ENCODE results near the gene CDH23. TPM values are rescaled to one million over a fixed set of nuclear protein-coding genes. Genes with fewer than 3 reads are reported as not detected.

Gene CDH23
- total RNA-seq, 1 experiment from 2014 or later, result 0.34 TPM

DNA sequence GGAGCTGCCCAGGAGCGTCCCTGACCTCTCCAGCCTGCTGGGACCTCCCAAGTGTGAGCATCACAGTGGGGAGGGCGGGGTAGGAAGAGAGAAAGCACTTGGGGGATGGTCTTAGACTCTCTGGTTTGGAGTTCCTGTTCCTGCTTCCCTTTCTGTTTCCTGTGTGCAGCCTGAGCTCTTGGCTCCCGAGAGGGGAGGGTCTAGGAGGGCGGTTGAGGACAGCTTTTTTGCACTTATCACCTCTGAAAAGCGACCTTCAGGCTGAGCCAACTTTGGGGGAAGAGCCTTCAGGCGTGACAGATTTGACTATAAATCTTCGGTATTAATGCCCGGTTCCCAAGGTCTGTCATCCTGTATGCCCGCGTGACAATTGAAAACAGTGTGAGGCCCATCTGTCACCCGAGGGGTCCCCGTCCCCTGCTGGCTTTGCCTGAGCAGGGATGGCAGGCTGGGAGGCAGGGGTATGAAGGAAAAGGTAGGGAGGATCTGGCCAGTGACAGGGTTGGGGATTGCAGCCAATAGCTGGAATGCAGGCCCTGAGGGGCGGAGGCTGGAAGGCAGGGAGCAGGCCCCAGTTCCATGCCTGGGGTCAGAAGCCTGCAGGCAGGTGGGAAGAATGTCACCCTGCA is 78.6 kb downstream of the CDH23 start:
- Mint-ChIP-seq H3K4me3 (ENCODE audit: unreplicated experiment) (no peak overlapping the region), H3K27ac (ENCODE audit: unreplicated experiment) (peak overlapping the region; percentile 14), H3K9me3 (ENCODE audit: unreplicated experiment) (no peaks in the 10 kb centered on the region), H3K4me1 (ENCODE audit: low read depth, unreplicated experiment) (no peaks in the 10 kb centered on the region), H3K27me3 (ENCODE audit: insufficient read depth, unreplicated experiment) (peaks cover 28% of the 10 kb centered on the region), H3K36me3 (ENCODE audit: insufficient read depth, unreplicated experiment) (no peaks in the 10 kb centered on the region)
- peak; percentile 63 to 72 for DNase-seq
- Histone ChIP-seq H3K9me3 (no peaks in the 10 kb centered on the region), H3K4me3 (ENCODE audit: low read depth, low read length) (no peak overlapping the region), H3K36me3 (ENCODE audit: control insufficient read depth, insufficient read depth, low read length) (no peaks in the 10 kb centered on the region), H3K27me3 (replicated peaks; ENCODE audit: control insufficient read depth, insufficient read depth, low read length) (peaks cover 2% of the 10 kb centered on the region; the same call in 1 of the 2 replicates), H3K4me1 (peaks cover 10% of the 10 kb centered on the region)
- intact Hi-C loops (cut with micrococcal nuclease; ENCODE audit: unreplicated experiment), result no loop called here
- BruUV-seq (replicated peaks), result no TSS peak
- ChIA-PET POLR2A (no interaction called here), CTCF (interaction anchor here (0.8 kb wide), 1 partner anchor 80 kb away, joined by 3 read pairs; no protein-coding TSS in a partner anchor)
- TF ChIP-seq, protein P1, sequence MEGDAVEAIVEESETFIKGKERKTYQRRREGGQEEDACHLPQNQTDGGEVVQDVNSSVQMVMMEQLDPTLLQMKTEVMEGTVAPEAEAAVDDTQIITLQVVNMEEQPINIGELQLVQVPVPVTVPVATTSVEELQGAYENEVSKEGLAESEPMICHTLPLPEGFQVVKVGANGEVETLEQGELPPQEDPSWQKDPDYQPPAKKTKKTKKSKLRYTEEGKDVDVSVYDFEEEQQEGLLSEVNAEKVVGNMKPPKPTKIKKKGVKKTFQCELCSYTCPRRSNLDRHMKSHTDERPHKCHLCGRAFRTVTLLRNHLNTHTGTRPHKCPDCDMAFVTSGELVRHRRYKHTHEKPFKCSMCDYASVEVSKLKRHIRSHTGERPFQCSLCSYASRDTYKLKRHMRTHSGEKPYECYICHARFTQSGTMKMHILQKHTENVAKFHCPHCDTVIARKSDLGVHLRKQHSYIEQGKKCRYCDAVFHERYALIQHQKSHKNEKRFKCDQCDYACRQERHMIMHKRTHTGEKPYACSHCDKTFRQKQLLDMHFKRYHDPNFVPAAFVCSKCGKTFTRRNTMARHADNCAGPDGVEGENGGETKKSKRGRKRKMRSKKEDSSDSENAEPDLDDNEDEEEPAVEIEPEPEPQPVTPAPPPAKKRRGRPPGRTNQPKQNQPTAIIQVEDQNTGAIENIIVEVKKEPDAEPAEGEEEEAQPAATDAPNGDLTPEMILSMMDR (IDR thresholded peaks at IDR 0.05; ENCODE audit: insufficient read depth in 1 of 2, low read depth in 1 of 2, low read length in 1 of 2, severe bottlenecking in 1 of 2, unreplicated experiment in 1 of 2), result no peak

DNA sequence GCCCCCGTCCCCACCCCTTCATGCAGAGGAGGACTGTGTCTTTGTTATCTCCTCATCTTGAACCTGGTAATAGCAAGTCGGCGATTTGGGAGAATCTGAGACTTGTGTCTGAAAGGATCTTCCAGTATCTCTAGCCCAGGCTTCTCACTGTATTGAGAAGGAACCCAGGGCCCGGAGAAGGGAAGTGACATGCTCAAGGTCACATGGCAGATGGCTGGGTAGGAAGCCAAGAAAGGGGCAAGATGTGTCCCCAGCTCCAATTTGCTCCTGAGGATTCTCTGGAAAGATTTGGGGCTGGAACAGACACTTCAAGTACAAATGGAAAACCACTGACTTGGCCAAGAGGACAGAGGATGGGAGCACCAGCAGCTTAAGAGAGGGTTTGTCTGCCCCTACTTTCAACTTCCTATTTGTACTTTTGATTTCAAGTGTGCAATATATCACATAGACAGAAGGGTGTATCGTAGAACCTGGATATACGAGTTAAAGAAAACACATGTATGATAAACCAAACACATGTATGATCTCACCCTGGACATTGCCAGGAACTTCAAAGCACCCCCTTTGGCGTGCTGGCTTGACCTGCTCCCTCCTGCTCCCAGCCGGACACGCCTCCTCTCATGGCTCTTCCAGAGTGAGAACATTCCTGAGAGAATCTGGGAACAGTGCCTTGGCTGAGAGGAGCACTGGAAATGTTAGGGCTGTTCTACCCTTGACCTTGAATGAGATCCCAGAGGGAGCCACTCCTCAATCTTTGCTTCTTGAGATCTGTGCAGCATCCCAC is 79.7 kb downstream of the CDH23 start:
- H3K4me3 Mint-ChIP-seq (ENCODE audit: unreplicated experiment), result no peak overlapping the region
- H3K4me1 Mint-ChIP-seq (ENCODE audit: low read depth, unreplicated experiment), result no peaks in the 10 kb centered on the region
- intact Hi-C loops (cut with micrococcal nuclease; ENCODE audit: unreplicated experiment), result no loop called here
- no peak overlapping the region for H3K27ac Mint-ChIP-seq (ENCODE audit: unreplicated experiment)
- ChIA-PET POLR2A (no interaction called here), CTCF (no interaction called here)
- no peaks in the 10 kb centered on the region for H3K9me3 Mint-ChIP-seq (ENCODE audit: unreplicated experiment)
- peaks cover 2% of the 10 kb centered on the region; the same call in 1 of the 2 replicates for H3K27me3 ChIP-seq (replicated peaks; ENCODE audit: control insufficient read depth, insufficient read depth, low read length)
- H3K36me3 Mint-ChIP-seq (ENCODE audit: insufficient read depth, unreplicated experiment), result no peaks in the 10 kb centered on the region
- no peak for DNase-seq
- peaks cover 25% of the 10 kb centered on the region for H3K27me3 Mint-ChIP-seq (ENCODE audit: insufficient read depth, unreplicated experiment)
- peaks cover 10% of the 10 kb centered on the region for H3K4me1 ChIP-seq
- H3K36me3 ChIP-seq (ENCODE audit: control insufficient read depth, insufficient read depth, low read length), result no peaks in the 10 kb centered on the region
- H3K9me3 ChIP-seq, result no peaks in the 10 kb centered on the region
- no peak overlapping the region for H3K4me3 ChIP-seq (ENCODE audit: low read depth, low read length)
- no TSS peak for BruUV-seq (replicated peaks)
- TF ChIP-seq, protein P1 (IDR thresholded peaks at IDR 0.05; ENCODE audit: insufficient read depth in 1 of 2, low read depth in 1 of 2, low read length in 1 of 2, severe bottlenecking in 1 of 2, unreplicated experiment in 1 of 2), result no peak

DNA sequence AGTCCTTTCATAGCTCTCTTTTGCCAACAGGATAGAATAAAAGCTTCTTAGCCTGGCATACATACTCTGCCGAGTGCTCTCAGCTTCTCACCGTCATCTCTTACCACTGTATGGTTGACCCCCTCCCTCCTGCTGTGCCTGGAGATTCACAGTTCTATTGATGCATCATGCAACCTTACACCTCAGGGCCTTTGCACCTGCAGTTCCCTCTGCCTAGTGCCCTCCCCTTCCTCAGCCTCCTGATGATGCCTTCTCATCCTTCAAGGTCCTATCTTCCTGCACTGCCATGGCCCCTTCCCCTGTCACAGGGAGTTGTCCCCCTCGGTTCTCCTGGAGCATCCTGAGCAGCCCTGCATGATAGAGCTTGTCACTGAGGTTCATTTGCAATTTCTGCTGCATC is 81.5 kb downstream of the CDH23 start:
- Histone ChIP-seq H3K4me3 (ENCODE audit: low read depth, low read length) (no peak overlapping the region), H3K36me3 (ENCODE audit: control insufficient read depth, insufficient read depth, low read length) (no peaks in the 10 kb centered on the region), H3K27me3 (replicated peaks; ENCODE audit: control insufficient read depth, insufficient read depth, low read length) (peaks cover 2% of the 10 kb centered on the region; the same call in 1 of the 2 replicates), H3K4me1 (peaks cover 10% of the 10 kb centered on the region), H3K9me3 (no peaks in the 10 kb centered on the region)
- H3K9me3 Mint-ChIP-seq (ENCODE audit: unreplicated experiment), result no peaks in the 10 kb centered on the region
- H3K36me3 Mint-ChIP-seq (ENCODE audit: insufficient read depth, unreplicated experiment), result no peaks in the 10 kb centered on the region
- no peak overlapping the region for H3K27ac Mint-ChIP-seq (ENCODE audit: unreplicated experiment)
- no peak overlapping the region for H3K4me3 Mint-ChIP-seq (ENCODE audit: unreplicated experiment)
- TF ChIP-seq, protein P1 (IDR thresholded peaks at IDR 0.05; ENCODE audit: insufficient read depth in 1 of 2, low read depth in 1 of 2, low read length in 1 of 2, severe bottlenecking in 1 of 2, unreplicated experiment in 1 of 2), result no peak
- H3K4me1 Mint-ChIP-seq (ENCODE audit: low read depth, unreplicated experiment), result no peaks in the 10 kb centered on the region
- BruUV-seq (replicated peaks), result no TSS peak
- peaks cover 25% of the 10 kb centered on the region for H3K27me3 Mint-ChIP-seq (ENCODE audit: insufficient read depth, unreplicated experiment)
- POLR2A ChIA-PET, result no interaction called here
- CTCF ChIA-PET, result no interaction called here
- intact Hi-C loops (cut with micrococcal nuclease; ENCODE audit: unreplicated experiment), result no loop called here
- no peak for DNase-seq

Measured in Caco-2 (cell line).